GM19023 (cell line): Measurements from ENCODE around the gene KIF14.

Experiments
- ATAC-seq: cut with Tn5 transposase; IDR thresholded peaks from one replicate; pipeline ENCODE4 v1.9.1; 2021; ENCODE audit warnings: mild to moderate bottlenecking, moderate library complexity; ENCODE audit not compliant: unreplicated experiment

KIF14 gene, protein sequence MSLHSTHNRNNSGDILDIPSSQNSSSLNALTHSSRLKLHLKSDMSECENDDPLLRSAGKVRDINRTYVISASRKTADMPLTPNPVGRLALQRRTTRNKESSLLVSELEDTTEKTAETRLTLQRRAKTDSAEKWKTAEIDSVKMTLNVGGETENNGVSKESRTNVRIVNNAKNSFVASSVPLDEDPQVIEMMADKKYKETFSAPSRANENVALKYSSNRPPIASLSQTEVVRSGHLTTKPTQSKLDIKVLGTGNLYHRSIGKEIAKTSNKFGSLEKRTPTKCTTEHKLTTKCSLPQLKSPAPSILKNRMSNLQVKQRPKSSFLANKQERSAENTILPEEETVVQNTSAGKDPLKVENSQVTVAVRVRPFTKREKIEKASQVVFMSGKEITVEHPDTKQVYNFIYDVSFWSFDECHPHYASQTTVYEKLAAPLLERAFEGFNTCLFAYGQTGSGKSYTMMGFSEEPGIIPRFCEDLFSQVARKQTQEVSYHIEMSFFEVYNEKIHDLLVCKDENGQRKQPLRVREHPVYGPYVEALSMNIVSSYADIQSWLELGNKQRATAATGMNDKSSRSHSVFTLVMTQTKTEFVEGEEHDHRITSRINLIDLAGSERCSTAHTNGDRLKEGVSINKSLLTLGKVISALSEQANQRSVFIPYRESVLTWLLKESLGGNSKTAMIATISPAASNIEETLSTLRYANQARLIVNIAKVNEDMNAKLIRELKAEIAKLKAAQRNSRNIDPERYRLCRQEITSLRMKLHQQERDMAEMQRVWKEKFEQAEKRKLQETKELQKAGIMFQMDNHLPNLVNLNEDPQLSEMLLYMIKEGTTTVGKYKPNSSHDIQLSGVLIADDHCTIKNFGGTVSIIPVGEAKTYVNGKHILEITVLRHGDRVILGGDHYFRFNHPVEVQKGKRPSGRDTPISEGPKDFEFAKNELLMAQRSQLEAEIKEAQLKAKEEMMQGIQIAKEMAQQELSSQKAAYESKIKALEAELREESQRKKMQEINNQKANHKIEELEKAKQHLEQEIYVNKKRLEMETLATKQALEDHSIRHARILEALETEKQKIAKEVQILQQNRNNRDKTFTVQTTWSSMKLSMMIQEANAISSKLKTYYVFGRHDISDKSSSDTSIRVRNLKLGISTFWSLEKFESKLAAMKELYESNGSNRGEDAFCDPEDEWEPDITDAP (N-terminal part only)

GRCh38 chr1:200620273-200621131 lies at the start of gene KIF14:
Gene KIF14, minus strand, starts transcription at chr1:200620751. Its CDS starts 2,028 bp downstream, at chr1:200618723.
- ATAC-seq: peak; percentile 98

DNA sequence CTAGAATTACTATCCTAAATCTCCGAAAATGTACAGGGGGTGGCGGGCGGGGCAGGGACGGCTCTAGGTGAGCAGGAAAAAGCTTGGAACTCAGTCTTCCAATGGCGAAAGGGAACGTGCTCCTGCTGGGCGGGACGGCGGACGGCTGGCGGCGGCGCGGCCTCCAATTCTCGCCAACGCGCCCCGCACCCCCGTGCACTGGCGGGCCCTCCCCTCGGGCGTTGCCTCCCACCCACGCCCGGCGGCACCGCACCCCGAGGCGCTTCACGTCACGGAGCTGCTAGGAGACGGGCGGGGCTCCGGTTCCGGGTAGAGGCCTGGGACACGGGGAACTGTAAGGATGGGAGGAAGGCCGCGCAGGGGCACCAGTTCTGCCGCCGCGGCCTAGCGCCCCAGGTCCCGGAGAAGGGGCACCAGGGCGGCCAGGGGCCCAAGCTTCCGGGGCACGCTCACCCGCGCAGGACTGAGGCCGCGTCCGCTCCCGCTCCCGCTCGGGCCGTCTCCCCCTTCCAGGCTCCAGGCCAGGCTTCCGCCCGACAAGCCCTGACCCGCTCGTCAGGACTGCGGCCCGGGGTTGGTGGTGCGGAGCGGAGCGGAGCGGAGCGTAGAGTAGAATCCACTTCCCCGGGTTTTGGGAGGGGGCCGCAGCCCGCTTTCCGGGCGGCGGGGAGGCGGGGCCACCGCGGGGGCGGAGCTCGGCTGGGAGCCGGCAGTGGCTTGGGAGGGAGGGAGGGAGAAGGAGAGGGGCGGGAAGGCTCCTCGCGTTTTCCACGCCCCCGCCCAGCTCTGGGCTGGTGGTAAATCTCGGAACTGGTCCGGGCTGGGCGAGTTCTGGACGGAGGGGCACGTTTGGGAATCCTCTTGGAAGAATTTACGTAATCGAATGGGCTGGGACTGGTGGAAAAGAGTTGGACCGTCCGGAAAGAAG lies 49.0 kb upstream of the KIF14 start, which contains the start of gene DDX59:
DDX59 (minus strand) TSS at position 594 of the 928 bp plus-strand sequence. CDS start 3,167 bp downstream, outside the sequence.
- ATAC-seq: peak; percentile 87

GRCh38 chr1:200668514-200669313 lies 48.2 kb upstream of the KIF14 start:
- ATAC-seq: no peak

DNA sequence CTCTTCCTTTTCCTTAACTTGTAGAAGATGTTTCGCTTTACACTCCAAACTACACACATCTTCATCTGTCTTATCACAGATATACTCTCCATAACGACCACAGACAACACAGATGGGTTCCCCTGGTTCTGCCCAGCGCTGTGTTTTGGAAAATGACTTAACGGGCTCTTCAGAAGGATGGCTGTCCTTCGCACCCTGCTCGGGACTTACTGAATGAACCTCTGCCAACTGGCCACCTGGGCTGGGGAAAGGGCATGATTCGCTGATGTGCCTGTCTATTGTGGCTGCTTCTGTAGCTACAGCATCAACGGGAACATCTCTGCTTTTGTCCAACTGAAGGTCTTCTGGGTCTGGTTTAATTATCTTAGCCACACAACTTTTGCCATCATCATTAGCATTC lies 45.8 kb upstream of the KIF14 start:
- no peak for ATAC-seq

DNA sequence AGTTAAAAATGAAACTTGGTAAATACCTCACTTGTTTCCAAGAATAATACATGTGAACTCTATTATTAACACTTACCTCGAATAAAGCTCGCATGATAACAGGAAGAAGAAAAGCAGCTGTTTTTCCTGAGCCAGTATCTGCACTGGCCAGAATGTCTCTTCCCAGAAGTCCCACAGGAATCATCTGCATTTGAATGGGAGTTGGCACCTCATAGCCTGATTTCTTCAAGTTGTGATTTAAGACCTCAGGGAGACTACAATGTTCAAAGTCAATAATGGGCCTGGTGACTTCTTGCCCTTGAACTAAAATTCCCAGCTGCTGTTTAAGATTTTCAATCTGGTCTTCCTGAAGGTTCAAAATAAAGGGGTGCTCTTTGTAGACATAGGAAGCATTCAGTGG lies 45.3 kb upstream of the KIF14 start:
- no peak for ATAC-seq

GRCh38 chr1:200660719-200661118 lies 40.2 kb upstream of the KIF14 start:
- ATAC-seq: no peak

DNA sequence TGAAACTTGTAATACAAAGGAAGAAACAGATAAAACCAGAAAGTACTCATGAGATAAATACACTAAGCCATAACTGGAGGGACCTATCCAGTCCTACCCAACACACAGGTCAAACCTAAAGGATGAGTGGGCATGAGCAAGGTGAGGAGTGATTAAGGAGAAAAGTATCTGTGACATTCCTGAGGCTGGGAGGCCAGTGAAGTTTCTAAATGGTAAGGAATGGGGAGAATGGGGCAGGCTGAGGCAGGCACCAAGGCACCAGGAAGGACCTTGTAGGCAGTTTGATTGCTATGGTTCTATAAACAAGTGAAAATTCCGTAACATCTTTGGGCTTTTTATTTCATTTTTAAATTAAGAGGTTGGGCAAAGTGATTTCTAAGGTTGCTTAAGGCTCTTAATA lies 38.7 kb upstream of the KIF14 start:
- ATAC-seq: no peak

GRCh38 chr1:200658037-200658818 lies 37.7 kb upstream of the KIF14 start:
- no peak for ATAC-seq

GRCh38 chr1:200654660-200655059 lies 34.1 kb upstream of the KIF14 start:
- peak; percentile 90 for ATAC-seq

GRCh38 chr1:200653022-200653462 lies 32.5 kb upstream of the KIF14 start:
- no peak for ATAC-seq

- ATAC-seq: no peak
Observed at GRCh38 chr1:200652378-200652777, 31.8 kb upstream of the KIF14 start.

DNA sequence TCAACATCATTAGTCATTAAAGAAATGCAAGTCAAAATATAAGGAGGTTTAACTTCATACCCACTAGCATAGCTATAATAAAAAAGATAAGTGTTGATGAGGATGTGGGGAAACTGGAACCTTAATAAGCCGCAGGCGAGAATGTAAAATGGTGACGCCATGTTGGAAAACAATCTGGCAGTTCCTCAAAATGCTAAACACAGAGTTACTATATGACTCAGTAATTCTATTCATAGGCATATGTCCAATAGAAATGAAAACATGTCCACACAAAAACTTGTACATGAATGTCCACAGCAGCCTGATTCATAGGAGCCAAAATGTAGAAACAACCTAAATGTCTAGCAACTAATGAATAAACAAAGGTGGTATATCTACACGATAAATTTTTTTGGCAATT lies 26.0 kb upstream of the KIF14 start:
- no peak for ATAC-seq

- no peak for ATAC-seq
Observed at GRCh38 chr1:200644021-200644420, 23.5 kb upstream of the KIF14 start.

DNA sequence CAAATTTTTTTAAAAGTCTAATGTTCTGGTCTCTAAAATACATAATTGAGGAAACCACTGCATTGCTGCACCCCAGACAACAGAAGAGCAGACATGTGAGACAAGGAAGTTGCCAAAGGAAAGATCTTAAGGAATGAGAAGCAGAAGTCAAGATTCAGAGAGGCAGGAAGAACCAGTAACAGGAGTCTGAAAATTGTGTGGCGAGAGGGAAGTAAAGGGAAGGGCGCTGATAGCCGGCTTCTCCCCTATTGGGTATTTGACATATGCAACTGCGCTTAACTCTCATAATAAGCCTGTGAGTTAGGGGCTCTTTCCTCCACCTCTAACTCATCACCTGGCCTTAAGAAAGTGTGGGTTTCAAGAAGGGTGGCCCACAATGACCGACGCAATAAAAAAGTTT lies 21.9 kb upstream of the KIF14 start:
- ATAC-seq: no peak

GRCh38 chr1:200640963-200641401 lies 20.4 kb upstream of the KIF14 start:
- no peak for ATAC-seq

GRCh38 chr1:200640373-200640962 lies 19.9 kb upstream of the KIF14 start:
- no peak for ATAC-seq

DNA sequence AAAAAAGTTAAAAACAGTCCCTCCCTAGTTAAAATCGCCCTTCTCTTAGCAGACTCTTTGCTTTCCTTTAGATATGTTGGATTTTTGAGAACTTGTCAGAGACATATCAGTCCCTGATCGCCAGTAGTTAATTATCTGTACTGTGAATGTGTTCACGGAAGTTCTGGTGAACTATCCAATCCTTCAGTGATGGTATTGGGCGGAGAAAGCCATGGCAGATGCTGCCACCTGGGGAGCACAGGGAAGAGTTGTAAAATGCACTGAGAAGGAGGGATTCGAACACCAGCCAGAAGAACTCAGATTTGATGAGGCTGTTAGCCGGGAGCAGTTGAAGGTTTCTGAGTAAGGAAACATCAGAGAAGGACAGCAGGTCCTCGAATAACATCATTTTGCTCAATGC lies 17.5 kb upstream of the KIF14 start:
- no peak for ATAC-seq
